Stimulated activated CD4-positive, alpha-beta T cell treated with anti-CD3 and anti-CD28 coated beads, Interleukin-2, amount 100 ng/mL, for 24 hours (primary cell): ENCODE data around the gene MMEL1.

ENCODE experiments used
- DNase-seq, 2 donors: peaks; one replicate each; pipeline ENCODE4 v3.0.0-alpha.2; 2020

Gene MMEL1

GRCh38 chr1:2604156-2604843, 28.5 kb downstream of the MMEL1 start:
- no peak for DNase-seq

GRCh38 chr1:2603521-2604155, 29.2 kb downstream of the MMEL1 start:
- no peak for DNase-seq

- no peak for DNase-seq
These were observed 29.8 kb downstream of the MMEL1 start for GRCh38 chr1:2602866-2603520.

GRCh38 chr1:2602311-2602835, 30.4 kb downstream of the MMEL1 start:
- DNase-seq, result no peak

- no peak for DNase-seq
These were observed 31.0 kb downstream of the MMEL1 start for GRCh38 chr1:2601721-2602303.

- no peak for DNase-seq
These were observed 34.4 kb downstream of the MMEL1 start for GRCh38 chr1:2598329-2598931.

- DNase-seq, result no peak
These were observed 35.1 kb downstream of the MMEL1 start for GRCh38 chr1:2597441-2598328.

- no peak for DNase-seq
These were observed 36.1 kb downstream of the MMEL1 start for GRCh38 chr1:2596530-2597333.

GRCh38 chr1:2595812-2596529, 36.8 kb downstream of the MMEL1 start:
- DNase-seq, result no peak

GRCh38 chr1:2595261-2595811, 37.5 kb downstream of the MMEL1 start:
- DNase-seq, result no peak

GRCh38 chr1:2594641-2595131, 38.1 kb downstream of the MMEL1 start:
- DNase-seq, result no peak

- no peak for DNase-seq
These were observed 38.7 kb downstream of the MMEL1 start for GRCh38 chr1:2594001-2594640.

GRCh38 chr1:2593251-2593878, 39.5 kb downstream of the MMEL1 start:
- no peak for DNase-seq

GRCh38 chr1:2592672-2593071, 40.1 kb downstream of the MMEL1 start:
- no peak for DNase-seq

- no peak for DNase-seq
These were observed 41.1 kb downstream of the MMEL1 start for GRCh38 chr1:2591581-2592261.

GRCh38 chr1:2591233-2591580, 41.6 kb downstream of the MMEL1 start:
- no peak for DNase-seq

- DNase-seq, result no peak
These were observed 42.3 kb downstream of the MMEL1 start for GRCh38 chr1:2590233-2591141.
